GM19467 (cell line): Measurements from ENCODE around the gene SERINC2.

Source experiments
- ATAC-seq: cut with Tn5 transposase; IDR thresholded peaks from one replicate; pipeline ENCODE4 v1.9.1; 2021; ENCODE audit warnings: mild to moderate bottlenecking, moderate library complexity; ENCODE audit not compliant: unreplicated experiment

Gene SERINC2

DNA sequence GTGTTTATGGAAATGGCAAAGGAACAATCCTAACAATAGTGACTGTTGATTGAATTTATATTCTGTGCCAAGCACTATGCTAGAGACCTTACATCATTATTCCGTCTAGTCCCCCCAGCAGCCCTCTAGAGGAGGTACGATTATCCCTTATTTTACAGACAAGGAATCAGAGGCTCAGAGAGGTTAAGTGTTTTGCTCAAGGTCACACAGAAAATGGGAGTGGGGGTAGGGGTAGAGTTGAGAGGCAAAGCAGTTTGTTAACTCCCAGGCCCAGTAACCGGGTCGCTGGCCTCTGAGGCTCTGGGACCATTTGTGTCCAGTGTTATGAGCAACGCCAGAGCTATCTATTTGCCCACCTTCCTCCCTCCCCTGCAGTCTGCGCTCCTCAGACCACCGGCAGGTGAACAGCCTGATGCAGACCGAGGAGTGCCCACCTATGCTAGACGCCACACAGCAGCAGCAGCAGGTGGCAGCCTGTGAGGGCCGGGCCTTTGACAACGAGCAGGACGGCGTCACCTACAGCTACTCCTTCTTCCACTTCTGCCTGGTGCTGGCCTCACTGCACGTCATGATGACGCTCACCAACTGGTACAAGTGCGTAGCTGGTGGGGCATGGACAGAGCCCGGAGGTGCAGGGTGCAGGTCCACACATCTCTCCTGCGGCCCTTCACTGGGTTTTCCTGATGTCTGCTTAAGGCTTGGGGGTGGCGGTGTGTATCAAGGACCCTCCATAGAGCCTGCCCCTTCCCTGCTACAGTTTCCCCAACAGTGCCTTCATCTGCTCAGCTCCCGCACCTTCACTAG lies 19.8 kb downstream of the SERINC2 start:
- no peak for ATAC-seq

DNA sequence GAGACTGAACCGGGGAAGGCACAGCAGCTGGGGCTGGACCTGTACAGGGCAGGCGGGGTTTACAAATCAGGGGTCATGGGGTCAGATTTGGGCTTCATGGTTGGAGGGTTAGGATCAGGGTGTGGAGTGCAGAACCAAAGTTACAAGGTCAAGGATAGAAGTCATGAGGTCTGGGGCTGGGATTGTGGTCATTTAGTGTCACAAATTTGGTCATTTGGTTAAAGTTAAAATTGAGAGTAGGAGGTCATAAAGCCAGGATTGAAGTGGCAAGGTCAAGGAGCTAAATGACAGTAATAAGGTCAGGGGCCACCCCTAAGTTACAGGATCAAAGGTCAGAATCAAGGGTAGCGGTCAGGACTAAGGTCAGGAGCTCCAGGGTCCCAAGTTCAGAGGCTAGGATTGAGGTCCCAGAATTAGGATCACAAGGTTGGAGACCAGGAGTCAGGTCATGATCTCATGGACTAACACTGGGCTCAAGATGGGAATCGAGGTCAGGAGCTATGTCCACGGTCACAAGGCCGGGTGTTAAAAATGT lies 20.4 kb downstream of the SERINC2 start:
- ATAC-seq, result no peak

DNA sequence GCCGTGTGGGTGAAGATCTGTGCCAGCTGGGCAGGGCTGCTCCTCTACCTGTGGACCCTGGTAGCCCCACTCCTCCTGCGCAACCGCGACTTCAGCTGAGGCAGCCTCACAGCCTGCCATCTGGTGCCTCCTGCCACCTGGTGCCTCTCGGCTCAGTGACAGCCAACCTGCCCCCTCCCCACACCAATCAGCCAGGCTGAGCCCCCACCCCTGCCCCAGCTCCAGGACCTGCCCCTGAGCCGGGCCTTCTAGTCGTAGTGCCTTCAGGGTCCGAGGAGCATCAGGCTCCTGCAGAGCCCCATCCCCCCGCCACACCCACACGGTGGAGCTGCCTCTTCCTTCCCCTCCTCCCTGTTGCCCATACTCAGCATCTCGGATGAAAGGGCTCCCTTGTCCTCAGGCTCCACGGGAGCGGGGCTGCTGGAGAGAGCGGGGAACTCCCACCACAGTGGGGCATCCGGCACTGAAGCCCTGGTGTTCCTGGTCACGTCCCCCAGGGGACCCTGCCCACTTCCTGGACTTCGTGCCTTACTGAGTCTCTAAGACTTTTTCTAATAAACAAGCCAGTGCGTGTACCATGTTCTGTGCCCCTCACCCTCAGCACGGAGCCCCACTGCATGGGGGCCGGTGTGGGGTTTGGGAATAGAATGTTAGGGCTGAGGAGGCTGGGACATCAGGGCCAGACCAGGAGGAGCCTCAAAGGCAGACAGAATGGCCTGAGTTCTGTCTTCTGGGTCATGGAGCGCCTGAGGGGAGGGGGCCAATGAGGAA lies 21.3 kb downstream of the SERINC2 start:
- ATAC-seq, result no peak

DNA sequence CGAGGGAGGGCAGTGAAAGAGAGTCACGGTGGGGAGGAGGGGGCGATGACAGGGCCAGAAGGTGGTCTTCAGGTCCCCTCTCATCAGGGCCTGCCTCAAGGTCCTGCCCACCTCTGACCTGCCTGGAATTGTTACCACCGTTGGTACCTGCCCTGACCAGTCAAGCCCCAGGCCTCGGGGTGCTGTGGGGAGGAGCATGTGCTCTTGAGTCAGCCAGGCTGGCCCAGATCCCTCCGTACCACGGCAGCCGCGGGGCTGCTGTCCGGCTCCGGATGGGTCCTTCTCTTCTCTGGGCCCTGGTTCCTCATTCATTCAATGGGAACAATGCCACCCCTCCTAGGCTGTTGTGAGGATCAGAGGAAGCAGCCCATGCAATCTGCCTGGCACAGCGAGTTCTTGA lies 22.0 kb downstream of the SERINC2 start:
- no peak for ATAC-seq

DNA sequence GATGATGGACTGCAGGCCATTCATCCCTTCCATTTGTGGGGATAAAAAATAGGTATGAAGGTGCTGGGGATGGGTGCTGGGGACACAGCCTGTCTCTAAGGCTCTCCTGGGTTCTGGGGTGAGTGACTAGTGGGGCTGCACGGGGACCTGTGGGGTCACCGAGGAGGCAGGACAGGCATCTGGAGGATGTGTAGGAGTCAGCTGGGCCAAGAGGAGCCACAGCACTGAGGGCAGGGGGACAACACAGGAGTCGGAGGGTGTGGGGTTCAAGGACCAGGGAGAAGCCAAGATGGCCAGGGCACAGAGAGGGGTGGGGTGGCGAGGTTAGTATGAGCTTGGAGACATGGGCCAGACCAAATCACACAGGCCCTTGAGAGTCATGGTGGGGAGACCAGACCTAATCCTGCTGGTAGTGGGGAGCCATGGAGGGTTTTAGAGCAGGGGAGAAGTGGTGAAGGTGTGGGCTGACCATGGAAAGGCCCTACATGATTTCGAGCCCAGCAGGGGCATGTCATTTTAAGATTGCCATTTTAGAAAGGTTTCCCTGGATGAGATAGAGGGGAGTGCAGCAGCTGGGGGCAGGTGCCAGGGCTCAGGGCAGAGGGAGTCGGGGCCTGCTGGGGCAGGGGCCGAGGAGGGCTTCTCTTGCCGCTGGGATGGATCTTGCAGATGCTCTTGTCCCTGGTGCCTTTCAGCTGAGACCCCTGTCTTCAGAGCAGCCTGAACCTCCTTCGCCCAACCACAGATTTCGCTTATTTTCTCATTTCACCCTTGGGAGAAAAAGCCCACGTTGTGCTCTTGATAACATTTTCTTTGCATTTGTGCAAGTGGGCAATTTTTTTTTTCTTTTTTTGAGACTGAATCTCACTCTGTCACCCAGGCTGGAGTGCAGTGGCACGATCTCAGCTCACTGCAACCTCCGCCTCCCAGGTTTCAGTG lies 22.7 kb downstream of the SERINC2 start:
- no peak for ATAC-seq

DNA sequence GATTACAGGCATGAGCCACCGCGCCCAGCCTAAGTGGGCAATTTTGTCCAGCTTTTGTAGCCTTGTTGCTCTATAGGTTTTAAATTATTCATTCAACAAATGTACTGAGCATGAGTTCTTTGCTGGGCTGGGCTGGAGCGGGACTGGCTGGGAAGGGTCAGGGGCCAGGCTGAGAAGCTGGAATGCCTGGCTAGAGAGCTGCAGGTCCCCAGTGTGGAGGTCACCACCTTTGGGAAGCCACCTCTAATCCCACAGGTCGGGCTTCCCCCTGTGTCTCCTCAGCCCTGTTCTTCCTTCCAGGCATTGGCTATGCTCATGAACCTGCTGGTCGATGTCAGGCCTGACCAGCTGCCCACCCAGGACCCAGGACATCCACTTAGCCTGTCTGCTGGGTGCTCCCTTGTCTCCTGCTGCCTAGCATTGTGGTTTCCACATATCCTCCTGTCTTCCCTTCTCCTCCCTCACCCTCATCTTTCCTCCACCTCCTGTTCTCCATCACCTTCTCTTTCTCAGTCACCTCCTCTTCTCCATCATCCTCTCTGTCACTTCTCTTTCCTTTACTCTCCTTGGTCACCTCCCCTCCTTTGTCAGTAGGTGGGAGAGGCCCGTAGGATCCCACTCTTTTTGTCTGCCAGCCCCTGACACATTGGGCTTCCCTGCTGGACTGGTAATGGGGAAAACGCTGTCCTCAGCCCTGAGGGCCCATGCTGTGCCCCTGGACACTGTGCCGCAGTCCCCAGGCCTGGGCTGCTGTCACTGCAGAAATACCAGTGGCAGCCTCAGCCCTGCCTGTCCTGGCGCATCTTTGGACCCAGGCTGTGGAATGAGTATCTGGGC lies 23.8 kb downstream of the SERINC2 start:
- no peak for ATAC-seq

DNA sequence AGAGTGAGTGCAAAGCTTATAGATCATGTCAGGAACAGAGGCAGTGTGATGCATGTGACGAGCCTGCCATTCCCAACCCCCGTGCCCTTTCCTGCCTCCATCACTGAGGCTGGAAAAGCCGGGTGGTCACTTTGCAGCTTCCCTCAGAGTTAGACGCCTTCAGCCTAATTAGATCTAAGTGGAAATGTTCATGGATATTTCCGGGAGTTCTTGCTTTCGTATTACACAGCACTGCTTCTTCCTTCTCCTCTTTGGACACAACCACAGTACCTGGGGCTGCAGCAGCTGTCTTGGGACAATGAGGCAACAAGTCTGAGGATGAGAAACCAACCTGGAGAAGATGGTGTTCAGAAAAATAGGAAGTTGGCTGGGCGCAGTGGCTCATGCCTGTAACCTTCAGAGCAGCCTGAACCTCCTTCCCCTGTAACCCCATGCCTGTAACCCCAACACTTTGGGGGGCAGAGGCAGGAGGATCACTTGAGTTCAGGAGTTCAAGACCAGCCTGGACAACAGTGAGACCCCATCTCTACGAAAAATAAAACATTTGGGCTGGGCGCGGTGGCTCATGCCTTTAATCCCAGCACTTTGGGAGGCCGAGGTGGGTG lies 24.5 kb downstream of the SERINC2 start:
- ATAC-seq, result no peak

DNA sequence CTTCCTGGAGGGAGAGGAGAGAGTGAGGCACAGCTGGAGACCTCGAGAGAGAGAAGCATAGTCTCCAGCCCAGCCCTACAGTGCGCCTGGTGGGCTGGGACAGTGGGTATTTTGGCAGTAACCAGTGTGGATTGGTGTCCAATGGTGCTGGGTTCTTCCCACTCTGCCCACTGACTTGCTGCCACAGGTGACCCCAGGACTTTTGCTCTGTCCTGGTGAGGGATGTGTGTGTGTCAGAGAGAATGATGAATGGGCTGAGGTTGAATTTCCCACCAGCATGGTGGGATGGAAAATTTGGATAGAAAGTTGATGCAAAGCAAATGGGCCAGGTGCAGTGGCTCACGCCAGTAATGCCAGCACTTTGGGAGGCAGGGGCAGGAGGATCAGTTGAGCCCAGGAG lies 26.3 kb downstream of the SERINC2 start:
- ATAC-seq, result no peak

DNA sequence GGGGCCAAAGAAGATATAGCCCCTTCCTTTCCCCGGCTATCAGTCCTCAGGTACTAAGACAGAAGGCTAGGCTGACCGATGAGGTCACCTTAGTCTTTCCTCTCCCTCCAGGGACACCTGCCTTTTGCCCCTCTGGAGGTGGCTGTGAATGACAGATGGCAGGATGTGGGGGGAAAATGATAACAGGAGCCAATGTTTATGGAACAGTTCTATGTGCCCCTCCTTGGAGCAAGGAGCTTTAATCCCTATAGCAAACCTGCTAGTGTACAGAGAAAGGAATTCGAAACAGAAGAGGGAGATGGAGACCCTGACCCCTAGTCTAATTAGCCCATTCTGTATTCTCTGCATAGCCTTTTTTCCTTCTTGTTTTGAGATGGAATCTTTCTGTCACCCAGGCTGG lies 28.1 kb downstream of the SERINC2 start:
- ATAC-seq, result no peak

DNA sequence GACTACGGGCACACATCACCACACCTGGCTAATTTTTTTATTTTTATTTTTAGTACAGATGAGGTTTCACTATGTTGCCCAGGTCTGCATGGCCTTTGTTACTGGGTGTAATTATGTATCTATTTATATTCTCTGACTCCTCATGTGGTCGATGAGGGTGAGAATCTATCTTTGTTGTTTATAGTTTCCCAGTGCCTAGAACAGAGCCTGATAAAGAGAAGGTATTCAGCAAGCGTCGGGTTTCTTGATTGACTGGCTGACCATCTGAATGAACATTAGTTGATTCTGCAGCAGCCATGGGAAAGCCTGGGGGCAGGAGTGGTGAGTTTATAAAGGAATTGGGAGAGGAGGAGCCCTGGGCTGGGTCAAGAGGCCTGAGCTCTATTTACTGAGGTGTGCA lies 28.5 kb downstream of the SERINC2 start:
- ATAC-seq, result no peak

DNA sequence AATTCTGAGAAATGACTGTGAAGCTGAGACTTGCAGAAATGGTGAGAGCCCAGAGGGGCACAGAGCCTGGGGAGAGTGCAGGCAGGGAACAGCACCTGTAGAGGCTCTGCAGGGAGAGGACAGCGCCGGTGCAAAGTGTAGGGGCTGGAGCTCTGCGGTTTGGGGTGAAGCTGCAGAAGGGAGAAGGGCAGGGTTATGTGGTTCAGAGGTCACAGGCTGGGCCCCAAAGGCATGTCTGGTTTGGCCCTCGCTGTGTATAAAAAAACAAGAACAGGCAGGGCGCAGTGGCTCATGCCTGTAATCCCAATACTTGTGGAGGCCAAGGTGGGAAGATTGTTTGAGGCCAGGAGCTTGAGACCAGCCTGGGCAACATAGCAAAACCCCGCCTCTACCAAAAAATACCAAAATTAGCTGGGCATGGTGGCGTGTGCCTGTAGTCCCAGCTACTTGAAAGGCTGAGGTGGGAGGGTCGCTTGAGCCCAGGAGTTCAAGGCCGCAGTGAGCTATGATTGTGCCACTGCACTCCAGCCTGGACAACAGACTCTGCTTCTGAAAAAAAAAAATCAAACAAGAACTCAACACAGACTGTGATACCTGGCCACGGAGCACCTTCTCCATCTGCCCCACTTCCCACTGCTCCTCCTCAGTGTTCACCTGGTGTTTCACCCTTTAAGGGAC lies 29.1 kb downstream of the SERINC2 start:
- ATAC-seq, result no peak

DNA sequence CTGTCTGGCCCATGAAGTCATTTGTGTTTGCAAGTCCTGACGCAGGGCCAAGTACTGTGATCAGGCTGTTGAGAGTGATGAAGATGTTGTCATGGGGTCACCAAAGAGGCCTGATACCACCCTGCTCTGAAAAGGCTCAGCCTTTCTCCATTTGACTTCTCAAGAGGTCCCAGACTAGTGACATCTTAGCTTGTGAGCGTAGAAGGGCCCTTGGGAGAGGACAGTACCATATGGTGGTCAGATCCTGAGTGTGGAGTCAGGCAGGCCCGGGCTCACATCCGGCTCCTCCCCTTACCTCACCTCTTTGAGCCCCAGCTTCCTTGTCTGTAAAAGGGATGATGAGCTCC lies 29.6 kb downstream of the SERINC2 start:
- no peak for ATAC-seq

DNA sequence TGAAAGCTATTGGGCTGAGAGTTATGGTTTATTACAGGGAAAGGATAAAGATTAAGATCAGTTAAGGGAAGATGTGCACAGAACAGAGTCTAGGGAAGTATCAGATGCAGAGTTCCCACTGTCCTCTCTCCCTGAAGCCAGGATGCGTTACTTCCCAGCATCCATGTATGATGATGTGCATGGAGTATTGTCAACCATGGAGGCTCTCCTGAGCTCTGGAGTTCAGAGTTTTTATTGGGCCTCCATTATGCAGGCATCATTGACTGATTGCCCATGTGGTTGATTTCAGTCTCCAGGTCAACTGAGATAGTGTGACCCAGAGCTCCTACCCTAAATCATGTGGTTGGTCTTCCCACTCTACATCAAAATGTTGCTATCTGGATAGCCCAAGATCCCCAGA lies 30.7 kb downstream of the SERINC2 start:
- ATAC-seq, result no peak

DNA sequence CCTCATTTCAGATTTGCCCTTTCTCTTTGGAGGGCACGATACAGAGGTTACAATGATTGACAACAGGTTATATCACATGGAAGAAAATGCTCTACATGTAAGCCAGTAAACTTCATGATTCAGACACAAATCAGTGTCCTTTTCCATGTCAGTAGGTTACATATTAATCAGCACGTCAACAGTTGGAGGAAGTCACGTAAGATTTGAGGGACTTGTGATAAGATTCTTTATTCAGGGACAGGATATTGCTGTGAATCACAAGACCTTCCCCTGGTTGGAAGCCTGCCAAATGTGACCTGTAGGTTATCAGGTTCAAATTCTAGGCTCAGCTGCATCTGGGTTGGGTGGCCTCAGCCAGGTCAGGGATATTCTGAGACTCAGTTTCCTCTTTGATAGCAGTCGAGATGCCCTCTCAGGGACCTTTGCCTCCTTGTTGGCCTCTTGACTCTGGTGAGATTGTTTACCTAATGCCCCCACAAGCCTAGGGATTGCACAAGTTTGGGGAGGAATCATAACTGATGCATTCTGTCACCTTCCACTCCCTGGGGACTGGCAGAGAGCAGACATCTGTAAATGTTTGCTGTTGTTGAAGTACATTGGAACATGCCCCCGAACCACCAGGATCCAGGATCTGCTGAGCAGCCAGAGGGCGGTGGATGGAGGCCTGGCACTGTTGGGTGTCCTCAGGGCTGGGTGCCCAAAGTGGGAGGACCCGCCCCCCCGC lies 31.9 kb downstream of the SERINC2 start:
- ATAC-seq, result no peak

DNA sequence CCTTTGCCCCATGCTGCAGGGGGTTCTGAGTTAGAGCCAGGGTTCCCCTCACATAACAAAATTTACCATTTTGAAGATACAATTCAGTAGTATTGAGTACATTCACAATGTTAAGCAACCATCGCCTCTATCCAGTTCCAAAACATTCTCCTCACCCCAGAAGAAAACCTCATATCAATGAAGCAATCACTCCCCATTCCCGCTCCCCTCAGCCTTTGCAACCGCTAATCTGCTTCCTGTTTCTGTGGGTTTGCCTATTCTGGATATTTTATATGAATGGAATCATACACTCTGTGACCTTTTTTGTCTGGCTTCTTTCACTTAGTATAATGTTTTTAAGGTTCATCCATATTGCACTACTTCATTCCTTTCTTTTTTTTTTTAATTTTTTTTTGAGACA lies 32.9 kb downstream of the SERINC2 start:
- ATAC-seq, result no peak

DNA sequence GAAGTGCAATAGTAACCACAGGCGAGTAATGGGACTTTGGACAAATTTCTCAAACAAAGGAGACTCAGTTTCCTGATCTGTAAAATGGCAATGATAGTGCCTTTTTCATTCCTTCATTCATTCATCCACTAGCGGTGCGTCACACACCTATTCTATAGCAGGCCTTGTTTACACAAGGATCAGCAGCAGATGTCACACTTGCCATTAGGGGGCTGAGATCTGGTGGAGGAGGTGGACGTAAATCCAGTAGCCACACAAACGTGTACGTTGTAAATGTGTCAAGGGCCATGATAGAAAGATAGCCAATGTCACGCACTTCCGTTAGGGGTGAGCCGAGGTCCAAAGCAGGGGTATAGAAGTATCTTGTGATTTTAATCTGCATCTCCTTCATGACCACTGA lies 34.2 kb downstream of the SERINC2 start:
- ATAC-seq, result no peak

DNA sequence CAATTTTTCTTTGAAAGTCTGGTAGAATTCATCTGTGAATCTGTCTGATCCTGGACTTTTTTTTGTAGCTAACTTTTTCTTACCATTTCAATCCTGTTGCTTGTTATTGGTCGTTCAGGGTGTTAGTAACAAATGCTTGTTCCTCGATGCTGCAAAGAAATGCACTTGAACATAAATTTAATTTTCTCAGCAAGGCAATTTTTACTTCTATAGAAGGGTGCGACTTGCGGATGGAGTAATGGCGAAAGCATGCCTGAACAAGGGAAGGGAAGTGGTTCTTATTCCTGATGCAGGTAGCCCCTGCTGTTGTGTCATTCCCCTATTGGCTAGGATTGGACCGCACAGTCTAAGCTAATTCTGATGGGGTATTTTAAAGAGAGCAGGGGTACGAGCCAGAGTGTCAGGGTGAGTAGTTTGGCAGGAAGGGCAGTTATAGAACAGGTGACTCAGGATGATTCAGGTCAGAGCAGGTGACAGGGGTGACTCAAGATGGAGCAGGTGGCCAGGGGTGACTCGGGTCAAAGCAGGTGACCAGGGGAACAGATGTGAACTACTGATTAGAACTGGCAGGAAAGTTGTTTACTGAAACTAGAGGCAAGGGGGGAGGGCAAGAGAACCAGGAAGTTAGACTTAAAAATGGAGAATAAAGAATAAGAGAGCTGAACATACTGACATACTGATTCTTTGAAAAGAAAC lies 40.5 kb downstream of the SERINC2 start:
- ATAC-seq, result no peak

DNA sequence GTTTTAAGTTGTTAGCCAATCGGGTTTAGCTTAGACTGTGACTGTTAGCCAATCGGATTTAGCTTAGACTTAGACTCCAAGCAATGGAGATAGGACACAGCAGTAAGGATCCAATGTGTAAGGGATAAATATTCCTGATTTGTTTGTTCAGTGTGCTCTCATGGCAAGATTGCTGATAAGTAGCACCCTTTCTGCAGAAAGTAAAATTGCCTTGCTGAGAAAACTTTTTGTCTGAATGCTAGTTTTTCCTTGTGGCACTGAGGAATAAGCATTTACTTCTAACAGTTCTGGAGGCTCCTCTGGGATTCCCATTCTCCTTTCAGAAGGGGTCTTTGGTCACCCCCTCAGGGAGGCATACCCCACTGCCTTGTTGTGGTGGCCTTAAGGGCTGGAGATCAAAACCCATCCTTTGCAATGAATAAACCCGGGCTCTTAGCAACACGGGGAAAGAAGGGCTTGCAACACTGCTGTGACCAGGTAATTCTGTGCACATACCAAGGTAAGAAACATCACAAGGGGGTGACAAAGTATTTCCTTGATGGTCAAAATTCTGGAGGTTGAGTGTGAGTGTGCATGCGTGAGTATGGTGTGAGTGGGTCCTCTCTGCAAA lies 45.4 kb downstream of the SERINC2 start:
- no peak for ATAC-seq
